T-helper 1 cell treated with Interleukin-12 subunit alpha and Interleukin-12 subunit beta and Interleukin-4 antibody, amounts not matched to agents 30 ng/mL and 1 ng/mL, for 36 hours (primary cell): ENCODE results near the gene ENTPD7. TPM values are rescaled to one million over a fixed set of nuclear protein-coding genes. Genes with fewer than 3 reads are reported as not detected.

ENCODE experiments used
- intact Hi-C: fragments of 100-400 bp; cut with micrococcal nuclease; formaldehyde crosslinking; loops from one replicate; pipeline ENCODE4 v1.15.1; 2024
- total RNA-seq: library from RNA; stranded (reverse); gene quantifications from 2 replicates; pipeline ENCODE4 v1.2.3, GENCODE V29; 2022

The ENTPD7 gene
- total RNA-seq, 1 donor from 2014 or later, result 9.4 TPM

DNA sequence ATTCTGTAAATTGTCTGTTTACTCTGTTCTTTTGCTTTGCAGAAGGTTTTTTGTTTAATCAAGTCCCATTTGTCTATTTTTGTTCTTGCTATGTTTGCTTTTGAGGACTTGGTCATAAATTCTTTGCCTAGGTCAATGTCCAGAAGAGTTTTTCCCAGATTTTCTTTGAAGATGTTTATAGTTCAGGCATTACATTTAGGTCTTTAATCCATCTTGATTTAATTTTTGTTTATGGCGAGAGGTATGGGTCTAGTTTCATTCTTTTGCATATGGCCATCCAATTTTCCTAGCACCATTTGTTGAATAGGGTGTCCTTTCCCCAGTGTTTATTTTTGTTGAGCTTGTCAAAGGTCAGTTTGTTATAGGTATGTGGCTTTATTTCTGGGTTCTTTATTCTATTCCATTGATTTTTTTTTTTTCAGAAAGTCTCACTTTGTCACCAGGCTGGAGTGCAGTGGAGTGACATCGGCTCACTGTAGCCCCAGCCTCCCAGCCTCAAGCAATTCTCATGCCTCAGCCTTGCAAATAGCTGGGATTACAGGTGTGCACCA is 11.6 kb upstream of the ENTPD7 start:
- intact Hi-C loops, result no loop called here

DNA sequence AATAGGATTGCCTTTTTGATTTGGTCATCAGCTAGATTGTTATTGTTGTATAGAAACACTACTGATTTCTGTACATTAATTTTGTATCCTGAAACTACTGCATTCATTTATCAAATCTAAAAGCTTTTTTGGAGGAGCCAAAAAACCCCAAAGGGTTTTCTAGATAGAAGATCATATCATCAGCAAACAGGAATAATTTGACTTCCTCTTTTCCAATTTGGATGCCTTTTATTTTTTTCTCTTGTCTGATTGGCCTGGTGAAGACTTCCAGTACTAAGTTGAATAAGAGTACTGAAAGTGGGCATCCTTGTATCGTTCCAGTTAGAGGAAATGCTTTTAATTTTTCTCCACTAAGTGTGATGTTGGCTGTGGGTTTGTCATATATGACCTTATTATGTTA is 10.6 kb upstream of the ENTPD7 start:
- intact Hi-C loops, result no loop called here

- intact Hi-C loops, result no loop called here
Measured at GRCh38 chr10:99652800-99653390, 6.4 kb upstream of the ENTPD7 start.

GRCh38 chr10:99654390-99655175 is 4.7 kb upstream of the ENTPD7 start:
- intact Hi-C loops, result no loop called here

GRCh38 chr10:99656199-99657064 is 2.9 kb upstream of the ENTPD7 start:
- intact Hi-C loops, result no loop called here

GRCh38 chr10:99658622-99659030 is 683 bp upstream of the ENTPD7 start:
- intact Hi-C loops, result loop anchor here (1.0 kb wide), 3 partner anchors 38 to 228 kb away; partner anchors contain the start of genes COX15, CUTC, GOT1 and SLC25A28

GRCh38 chr10:99659868-99660366 is 608 bp downstream of the ENTPD7 start:
- intact Hi-C loops, result loop anchor here (1.0 kb wide), 3 partner anchors 40 to 230 kb away; partner anchors contain the start of genes COX15, CUTC, GOT1 and SLC25A28

DNA sequence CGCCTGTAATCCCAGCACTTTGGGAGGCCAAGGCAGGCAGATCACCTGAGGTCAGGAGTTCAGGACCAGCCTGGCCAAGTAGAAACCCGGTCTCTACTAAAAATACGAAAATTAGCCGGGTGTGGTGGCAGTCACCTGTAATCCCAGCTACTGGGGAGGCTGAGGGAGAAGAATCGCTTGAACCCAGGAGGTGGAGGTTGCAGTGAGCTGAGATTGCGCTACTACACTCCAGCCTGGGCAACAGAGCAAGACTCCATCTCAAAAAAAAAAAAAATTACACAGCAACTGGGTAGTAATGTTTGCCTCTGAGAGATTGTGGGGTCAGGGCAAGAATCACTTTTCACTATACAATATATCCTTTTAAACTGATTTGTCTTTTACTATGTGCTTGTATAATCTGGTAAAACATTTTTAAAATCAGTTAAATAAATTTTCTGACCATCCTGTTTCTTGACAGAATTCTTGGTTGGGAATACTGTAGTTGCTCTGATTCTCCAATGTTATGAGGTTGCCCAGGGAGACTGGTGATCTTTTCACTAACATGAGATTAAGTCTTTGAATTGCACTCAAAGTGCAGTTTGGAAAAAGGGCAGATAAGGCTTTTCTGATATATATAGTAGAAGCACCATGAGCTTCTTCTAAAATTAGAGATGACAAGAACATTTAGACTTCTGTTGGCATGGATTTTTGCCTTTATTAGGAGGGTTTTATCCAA is 1.5 kb downstream of the ENTPD7 start:
- intact Hi-C loops, result no loop called here

DNA sequence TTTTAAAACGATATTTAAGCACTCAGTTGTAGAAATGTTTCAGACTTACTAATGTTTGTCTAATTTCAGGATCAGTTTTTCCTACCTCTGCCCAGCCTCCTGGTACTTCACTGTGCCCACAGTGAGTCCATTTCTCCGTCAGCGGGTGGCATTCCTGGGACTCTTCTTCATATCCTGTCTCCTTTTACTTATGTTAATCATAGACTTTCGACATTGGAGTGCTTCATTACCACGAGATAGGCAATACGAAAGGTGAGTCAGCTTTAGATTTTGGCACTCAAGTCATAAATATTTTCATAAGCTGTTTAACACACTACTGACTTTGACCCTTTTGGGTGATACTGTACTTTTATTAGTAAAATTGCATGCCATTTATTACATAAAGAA is 2.1 kb downstream of the ENTPD7 start:
- intact Hi-C loops, result no loop called here

DNA sequence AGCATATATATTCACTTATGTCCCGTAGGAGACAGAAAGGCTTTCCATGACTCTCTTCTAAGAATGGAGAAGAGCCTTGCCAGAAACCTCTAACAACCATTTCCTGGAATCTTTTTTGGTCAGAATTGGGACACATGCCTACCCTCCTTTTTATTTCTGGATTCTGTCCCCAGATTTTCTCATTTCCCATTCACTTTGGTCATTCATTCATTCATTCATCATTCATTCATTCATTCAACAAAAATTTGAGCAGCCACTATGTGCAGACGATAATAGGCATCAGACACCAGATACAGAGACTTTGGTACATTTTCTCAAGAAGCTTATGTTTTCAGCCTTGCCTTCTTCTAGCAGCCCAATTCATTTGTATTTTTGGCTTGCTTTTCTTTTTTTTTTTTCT is 6.0 kb downstream of the ENTPD7 start:
- intact Hi-C loops, result no loop called here

GRCh38 chr10:99667108-99667751 is 7.9 kb downstream of the ENTPD7 start:
- intact Hi-C loops, result no loop called here

GRCh38 chr10:99671386-99671785 is 12.1 kb downstream of the ENTPD7 start:
- intact Hi-C loops, result no loop called here

GRCh38 chr10:99672884-99673283 is 13.6 kb downstream of the ENTPD7 start:
- intact Hi-C loops, result no loop called here

- intact Hi-C loops, result no loop called here
Measured at GRCh38 chr10:99673492-99673891, 14.2 kb downstream of the ENTPD7 start.

DNA sequence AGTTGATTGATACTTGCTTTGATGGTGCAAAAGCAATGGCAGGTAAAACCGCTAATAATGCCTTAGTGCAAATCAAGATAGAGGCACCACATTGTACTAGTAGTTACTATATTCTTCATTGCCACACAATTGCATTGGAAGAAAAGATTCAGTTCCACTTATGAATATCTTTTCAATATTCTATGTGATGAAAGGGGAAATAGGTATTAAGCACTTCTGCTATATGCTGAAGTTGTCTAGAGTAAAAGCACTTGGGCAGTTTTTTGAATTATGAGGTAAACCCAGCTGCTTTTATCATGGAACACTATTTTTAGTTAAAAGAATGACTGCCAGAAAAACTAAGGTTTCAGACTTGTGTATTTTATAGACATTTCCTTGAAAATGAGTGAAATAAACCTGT is 15.5 kb downstream of the ENTPD7 start:
- intact Hi-C loops, result no loop called here

DNA sequence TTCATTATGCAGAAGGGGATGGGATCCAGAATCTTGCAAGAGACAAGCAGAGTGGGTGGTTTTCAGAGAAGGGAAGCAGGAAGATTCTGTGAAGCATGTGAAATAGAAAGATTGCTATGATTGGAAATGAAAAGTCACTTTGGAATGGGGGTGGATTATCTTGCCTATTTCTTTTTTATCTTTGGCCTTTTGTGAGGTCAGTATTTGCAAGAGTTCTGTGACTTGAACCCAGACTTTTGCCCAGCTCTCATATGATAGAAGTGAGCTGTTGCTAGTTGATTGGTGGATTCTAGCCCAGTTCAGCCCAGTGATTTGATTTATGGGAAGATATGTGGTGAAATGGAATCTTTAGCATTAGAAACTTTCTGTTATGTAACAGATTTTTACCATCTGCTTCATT is 17.1 kb downstream of the ENTPD7 start:
- intact Hi-C loops, result no loop called here

GRCh38 chr10:99676895-99677294 is 17.6 kb downstream of the ENTPD7 start:
- intact Hi-C loops, result no loop called here

DNA sequence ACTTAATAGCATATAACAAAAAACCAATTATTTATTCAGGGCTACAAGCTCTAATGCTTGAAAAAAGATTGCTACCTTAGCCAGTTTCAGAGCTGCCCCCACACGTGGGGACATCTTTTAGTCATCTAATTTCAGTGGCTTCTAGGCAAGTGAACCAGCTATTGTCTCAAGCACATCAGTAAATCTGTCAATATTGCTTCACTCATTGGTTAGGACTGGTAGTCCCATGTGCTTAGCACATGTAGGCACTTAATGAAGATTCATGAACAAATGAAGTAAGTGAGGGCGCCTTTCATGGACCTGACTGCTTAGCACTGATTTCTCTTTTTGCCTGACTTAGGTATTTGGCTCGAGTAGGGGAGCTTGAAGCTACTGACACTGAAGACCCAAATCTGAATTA is 19.6 kb downstream of the ENTPD7 start:
- intact Hi-C loops, result no loop called here

GRCh38 chr10:99681553-99681952 is 22.2 kb downstream of the ENTPD7 start:
- intact Hi-C loops, result no loop called here

GRCh38 chr10:99682032-99682431 is 22.7 kb downstream of the ENTPD7 start:
- intact Hi-C loops, result no loop called here
